ENCODE measurements around the gene UBE2V1.

The UBE2V1 gene

DNA sequence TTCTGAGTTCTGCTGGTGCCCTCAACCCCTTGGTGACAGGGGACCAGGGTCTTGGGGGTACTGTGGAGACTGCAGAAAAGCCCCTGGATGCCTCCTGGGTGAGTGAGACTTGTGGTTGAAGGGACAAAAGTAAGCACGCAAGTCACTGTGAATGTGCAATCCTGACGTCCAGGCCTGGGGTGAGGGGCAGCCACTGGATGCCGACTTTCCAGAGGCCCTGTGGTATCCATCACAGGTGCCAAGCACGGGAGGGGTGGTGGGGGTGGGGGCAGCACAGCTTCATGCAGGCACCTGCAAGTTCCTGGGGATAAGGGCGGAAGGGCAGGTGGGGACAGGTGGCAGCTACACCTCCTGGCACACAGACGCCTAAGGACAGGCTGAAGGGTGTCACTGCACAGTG, 20.1 kb upstream of the UBE2V1 start:
- no peak overlapping the region for H3K27ac ChIP-seq (ENCODE audit: low read length)
- no peaks in the 10 kb centered on the region for H3K9me2 ChIP-seq (replicated peaks; ENCODE audit: insufficient read depth, low read length)
- TF ChIP-seq, protein P1, sequence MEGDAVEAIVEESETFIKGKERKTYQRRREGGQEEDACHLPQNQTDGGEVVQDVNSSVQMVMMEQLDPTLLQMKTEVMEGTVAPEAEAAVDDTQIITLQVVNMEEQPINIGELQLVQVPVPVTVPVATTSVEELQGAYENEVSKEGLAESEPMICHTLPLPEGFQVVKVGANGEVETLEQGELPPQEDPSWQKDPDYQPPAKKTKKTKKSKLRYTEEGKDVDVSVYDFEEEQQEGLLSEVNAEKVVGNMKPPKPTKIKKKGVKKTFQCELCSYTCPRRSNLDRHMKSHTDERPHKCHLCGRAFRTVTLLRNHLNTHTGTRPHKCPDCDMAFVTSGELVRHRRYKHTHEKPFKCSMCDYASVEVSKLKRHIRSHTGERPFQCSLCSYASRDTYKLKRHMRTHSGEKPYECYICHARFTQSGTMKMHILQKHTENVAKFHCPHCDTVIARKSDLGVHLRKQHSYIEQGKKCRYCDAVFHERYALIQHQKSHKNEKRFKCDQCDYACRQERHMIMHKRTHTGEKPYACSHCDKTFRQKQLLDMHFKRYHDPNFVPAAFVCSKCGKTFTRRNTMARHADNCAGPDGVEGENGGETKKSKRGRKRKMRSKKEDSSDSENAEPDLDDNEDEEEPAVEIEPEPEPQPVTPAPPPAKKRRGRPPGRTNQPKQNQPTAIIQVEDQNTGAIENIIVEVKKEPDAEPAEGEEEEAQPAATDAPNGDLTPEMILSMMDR (IDR thresholded peaks at IDR 0.05; ENCODE audit: low read length) = no peak
- TF ChIP-seq EZH2 (optimal IDR thresholded peaks at IDR 0.05; ENCODE audit: low read depth, low read length) = no peak
- no peak overlapping the region for H3K9ac ChIP-seq (ENCODE audit: low read length)
- H2AFZ ChIP-seq (ENCODE audit: low read length) = no peak overlapping the region
- H4K20me1 ChIP-seq (ENCODE audit: insufficient read depth, low read length) = no peaks in the 10 kb centered on the region
- no peaks in the 10 kb centered on the region for H3K9me3 ChIP-seq (replicated peaks; ENCODE audit: insufficient read depth, low read length)
- H3K27me3 ChIP-seq (replicated peaks; ENCODE audit: insufficient read depth, low read length) = no peaks in the 10 kb centered on the region
- H3F3A ChIP-seq (ENCODE audit: insufficient read depth, low read length) = no peaks in the 10 kb centered on the region
- no peak for DNase-seq
- H3K36me3 ChIP-seq (replicated peaks; ENCODE audit: insufficient read depth, low read length) = no peaks in the 10 kb centered on the region
- H3K4me1 ChIP-seq (ENCODE audit: low read length) = no peaks in the 10 kb centered on the region
- H3K4me3 ChIP-seq (ENCODE audit: low read length) = no peak overlapping the region
- peaks cover 4% of the 10 kb centered on the region; the same call in 1 of the 2 replicates for H3K79me2 ChIP-seq (ENCODE audit: low read length)
- H3K4me2 ChIP-seq (ENCODE audit: low read depth, low read length) = no peak overlapping the region

DNA sequence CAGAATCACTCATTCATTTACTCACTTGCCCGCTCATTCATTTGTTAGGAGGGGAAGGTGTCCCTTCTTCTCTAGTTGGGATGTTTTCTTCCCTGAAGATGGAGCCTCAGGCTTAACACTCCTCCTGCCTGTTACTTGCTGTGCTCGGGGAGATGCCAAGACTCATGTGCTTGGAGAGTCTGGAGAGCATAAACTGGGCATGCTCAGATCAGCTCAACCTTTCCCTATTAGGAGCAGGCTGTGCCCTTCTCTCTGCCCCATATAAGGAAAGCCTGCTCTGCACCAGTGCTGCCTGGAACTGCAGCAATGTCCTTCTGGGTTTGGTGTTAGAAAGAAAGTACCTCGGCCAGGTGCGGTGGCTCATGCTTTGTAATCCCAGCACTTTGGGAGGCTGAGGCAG, 18.0 kb upstream of the UBE2V1 start:
- H3K27me3 ChIP-seq (replicated peaks; ENCODE audit: insufficient read depth, low read length) = no peaks in the 10 kb centered on the region
- no peak overlapping the region for H3K9ac ChIP-seq (ENCODE audit: low read length)
- H4K20me1 ChIP-seq (ENCODE audit: insufficient read depth, low read length) = no peaks in the 10 kb centered on the region
- H2AFZ ChIP-seq (ENCODE audit: low read length) = no peak overlapping the region
- no peak overlapping the region for H3K4me3 ChIP-seq (ENCODE audit: low read length)
- TF ChIP-seq EZH2phosphoT487 (IDR thresholded peaks at IDR 0.05; ENCODE audit: low read length) = no peak
- TF ChIP-seq, protein P1 (IDR thresholded peaks at IDR 0.05; ENCODE audit: low read length) = no peak
- H3K9me3 ChIP-seq (replicated peaks; ENCODE audit: insufficient read depth, low read length) = no peaks in the 10 kb centered on the region
- no peaks in the 10 kb centered on the region for H3F3A ChIP-seq (ENCODE audit: insufficient read depth, low read length)
- no peaks in the 10 kb centered on the region for H3K36me3 ChIP-seq (replicated peaks; ENCODE audit: insufficient read depth, low read length)
- no peak for DNase-seq
- no peaks in the 10 kb centered on the region for H3K79me2 ChIP-seq (ENCODE audit: low read length)
- no peaks in the 10 kb centered on the region for H3K4me1 ChIP-seq (ENCODE audit: low read length)
- H3K4me2 ChIP-seq (ENCODE audit: low read depth, low read length) = no peak overlapping the region
- no peak overlapping the region for H3K27ac ChIP-seq (ENCODE audit: low read length)
- no peaks in the 10 kb centered on the region for H3K9me2 ChIP-seq (replicated peaks; ENCODE audit: insufficient read depth, low read length)

DNA sequence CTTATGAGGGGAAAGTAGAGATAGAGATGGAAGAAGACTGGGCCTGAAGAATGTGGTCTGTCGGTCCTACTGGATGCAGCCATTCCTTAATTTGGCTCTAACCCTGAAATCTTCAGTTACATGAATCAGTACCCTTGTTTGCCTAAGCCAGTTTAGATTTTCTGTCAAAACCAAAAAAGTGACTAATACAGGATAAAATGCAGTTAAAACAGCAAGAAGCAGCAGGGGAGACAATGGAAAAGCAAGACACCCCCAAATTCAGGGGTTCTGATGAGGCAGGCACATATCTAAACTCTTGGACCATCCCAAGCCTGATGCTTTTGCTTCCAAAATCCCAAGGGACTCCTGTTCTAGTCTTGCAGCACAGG, 17.4 kb upstream of the UBE2V1 start:
- H3K9me2 ChIP-seq (replicated peaks; ENCODE audit: insufficient read depth, low read length) = no peaks in the 10 kb centered on the region
- no peak overlapping the region for H3K27ac ChIP-seq (ENCODE audit: low read length)
- H3K4me3 ChIP-seq (ENCODE audit: low read length) = no peak overlapping the region
- H2AFZ ChIP-seq (ENCODE audit: low read length) = no peak overlapping the region
- no peak overlapping the region for H3K9ac ChIP-seq (ENCODE audit: low read length)
- H3F3A ChIP-seq (ENCODE audit: insufficient read depth, low read length) = no peaks in the 10 kb centered on the region
- no peaks in the 10 kb centered on the region for H3K4me1 ChIP-seq (ENCODE audit: low read length)
- no peaks in the 10 kb centered on the region for H4K20me1 ChIP-seq (ENCODE audit: insufficient read depth, low read length)
- H3K36me3 ChIP-seq (replicated peaks; ENCODE audit: insufficient read depth, low read length) = no peaks in the 10 kb centered on the region
- no peak overlapping the region for H3K4me2 ChIP-seq (ENCODE audit: low read depth, low read length)
- TF ChIP-seq EZH2 (optimal IDR thresholded peaks at IDR 0.05; ENCODE audit: low read depth, low read length) (no peak), EZH2phosphoT487 (IDR thresholded peaks at IDR 0.05; ENCODE audit: low read length) (no peak)
- TF ChIP-seq, protein P1 (IDR thresholded peaks at IDR 0.05; ENCODE audit: low read length) = no peak
- H3K79me2 ChIP-seq (ENCODE audit: low read length) = no peaks in the 10 kb centered on the region
- no peaks in the 10 kb centered on the region for H3K9me3 ChIP-seq (replicated peaks; ENCODE audit: insufficient read depth, low read length)
- no peaks in the 10 kb centered on the region for H3K27me3 ChIP-seq (replicated peaks; ENCODE audit: insufficient read depth, low read length)
- DNase-seq = no peak
